Peyer's patch (tissue), 4 donors: ENCODE data around the gene JAK3. TPM values are rescaled to one million over a fixed set of nuclear protein-coding genes. Genes with fewer than 3 reads are reported as not detected.

Experiments used
- DNase-seq, 3 donors: peaks; one replicate each; pipeline ENCODE4 v3.0.0-alpha.2; 2017 to 2019
- H3K27ac ChIP-seq, 4 donors: fragments of 200-600 bp; sonication (generic); one replicate each; pipeline ENCODE4 v1.5.1; 2016 to 2019
- H3K27me3 ChIP-seq, 2 donors: fragments of 200-600 bp; sonication (generic); one replicate each; pipeline ENCODE4 v1.5.1; 2019
- H3K36me3 ChIP-seq, 3 donors: fragments of 200-600 bp; sonication (generic); one replicate each; pipeline ENCODE4 v1.5.1; 2016 to 2019
- H3K4me1 ChIP-seq, 4 donors: fragments of 200-600 bp; sonication (generic); one replicate each; pipeline ENCODE4 v1.5.1; 2016 to 2019
- H3K4me3 ChIP-seq, 4 donors: fragments of 200-600 bp; sonication (generic); 1 replicate in 3 of 4; 2 replicates in 1 of 4; pipeline ENCODE4 v1.5.1; 2016 to 2019; ENCODE audit warnings: mild to moderate bottlenecking in 1 of 4
- H3K9me3 ChIP-seq, 4 donors: fragments of 200-600 bp; sonication (generic); one replicate each; pipeline ENCODE4 v1.5.1; 2016 to 2019; ENCODE audit warnings: mild to moderate bottlenecking in 1 of 4
- POLR2A ChIP-seq, 2 donors: fragments of 450-650 bp; IDR thresholded peaks; one replicate each; pipeline ENCODE4 v1.5.1; 2017; ENCODE audit warnings: antibody characterized with exemption in 2 of 2, mild to moderate bottlenecking in 2 of 2, moderate library complexity in 2 of 2
- total RNA-seq, 4 donors: library from RNA; depleted of rRNA; stranded (reverse); fragments of >200 nt; gene quantifications; one replicate each; pipeline ENCODE4 v1.1.0, GENCODE V29; 2016
- TF ChIP-seq, protein P1 (sequence below), 6 experiments: fragments of 450-650 bp in 4 of 6; fragments of 200-600 bp in 2 of 6; sonication (generic) in 1 of 6; IDR thresholded peaks; one replicate each; pipeline ENCODE4 v1.5.1; 2017 to 2019; ENCODE audit warnings: antibody characterized with exemption in 6 of 6, mild to moderate bottlenecking in 3 of 6, moderate library complexity in 1 of 6

The JAK3 gene
- total RNA-seq, 4 donors from 2014 or later: 4.0 to 32.2 (median 5.4) TPM

DNA sequence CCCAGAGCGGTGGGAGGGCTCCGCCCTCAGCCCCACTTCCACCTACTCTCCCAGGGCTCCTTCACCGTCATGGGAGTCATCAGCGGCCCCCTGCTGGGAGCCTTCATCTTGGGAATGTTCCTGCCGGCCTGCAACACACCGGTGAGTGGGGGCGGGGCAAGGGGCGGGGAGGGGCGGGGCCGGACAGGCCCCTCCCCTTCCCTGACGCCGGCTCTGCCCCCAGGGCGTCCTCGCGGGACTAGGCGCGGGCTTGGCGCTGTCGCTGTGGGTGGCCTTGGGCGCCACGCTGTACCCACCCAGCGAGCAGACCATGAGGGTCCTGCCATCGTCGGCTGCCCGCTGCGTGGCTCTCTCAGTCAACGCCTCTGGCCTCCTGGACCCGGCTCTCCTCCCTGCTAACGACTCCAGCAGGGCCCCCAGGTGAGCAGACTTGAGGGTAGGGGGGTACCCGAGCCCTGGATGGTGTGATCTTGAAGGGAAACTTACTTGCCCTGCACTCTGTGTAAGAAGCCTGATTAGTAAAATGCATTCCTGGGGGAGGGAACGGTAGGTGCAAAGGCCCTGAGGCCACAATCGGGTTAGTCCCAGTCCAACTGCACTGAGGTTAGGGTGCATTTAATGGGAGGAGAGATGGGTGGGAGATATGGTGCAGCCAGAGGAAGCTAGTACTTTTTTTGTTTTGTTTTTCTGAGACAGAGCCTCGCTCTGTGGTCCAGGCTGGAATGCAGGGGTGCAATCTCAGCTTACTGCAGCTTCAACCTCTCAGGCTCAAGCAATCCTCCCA lies 36.0 kb upstream of the JAK3 start:
- H3K27me3 ChIP-seq: no peaks in the 10 kb centered on the region
- DNase-seq: no peak
- no peak for TF ChIP-seq POLR2A (IDR thresholded peaks at IDR 0.05)
- TF ChIP-seq, protein P1, sequence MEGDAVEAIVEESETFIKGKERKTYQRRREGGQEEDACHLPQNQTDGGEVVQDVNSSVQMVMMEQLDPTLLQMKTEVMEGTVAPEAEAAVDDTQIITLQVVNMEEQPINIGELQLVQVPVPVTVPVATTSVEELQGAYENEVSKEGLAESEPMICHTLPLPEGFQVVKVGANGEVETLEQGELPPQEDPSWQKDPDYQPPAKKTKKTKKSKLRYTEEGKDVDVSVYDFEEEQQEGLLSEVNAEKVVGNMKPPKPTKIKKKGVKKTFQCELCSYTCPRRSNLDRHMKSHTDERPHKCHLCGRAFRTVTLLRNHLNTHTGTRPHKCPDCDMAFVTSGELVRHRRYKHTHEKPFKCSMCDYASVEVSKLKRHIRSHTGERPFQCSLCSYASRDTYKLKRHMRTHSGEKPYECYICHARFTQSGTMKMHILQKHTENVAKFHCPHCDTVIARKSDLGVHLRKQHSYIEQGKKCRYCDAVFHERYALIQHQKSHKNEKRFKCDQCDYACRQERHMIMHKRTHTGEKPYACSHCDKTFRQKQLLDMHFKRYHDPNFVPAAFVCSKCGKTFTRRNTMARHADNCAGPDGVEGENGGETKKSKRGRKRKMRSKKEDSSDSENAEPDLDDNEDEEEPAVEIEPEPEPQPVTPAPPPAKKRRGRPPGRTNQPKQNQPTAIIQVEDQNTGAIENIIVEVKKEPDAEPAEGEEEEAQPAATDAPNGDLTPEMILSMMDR (IDR thresholded peaks at IDR 0.05): no peak
- no peaks in the 10 kb centered on the region for H3K36me3 ChIP-seq
- H3K27ac ChIP-seq: peak overlapping the region in 1 of 4 donors; percentile 42
- H3K9me3 ChIP-seq: no peaks in the 10 kb centered on the region
- no peak overlapping the region for H3K4me3 ChIP-seq
- H3K4me1 ChIP-seq: no peaks in the 10 kb centered on the region

DNA sequence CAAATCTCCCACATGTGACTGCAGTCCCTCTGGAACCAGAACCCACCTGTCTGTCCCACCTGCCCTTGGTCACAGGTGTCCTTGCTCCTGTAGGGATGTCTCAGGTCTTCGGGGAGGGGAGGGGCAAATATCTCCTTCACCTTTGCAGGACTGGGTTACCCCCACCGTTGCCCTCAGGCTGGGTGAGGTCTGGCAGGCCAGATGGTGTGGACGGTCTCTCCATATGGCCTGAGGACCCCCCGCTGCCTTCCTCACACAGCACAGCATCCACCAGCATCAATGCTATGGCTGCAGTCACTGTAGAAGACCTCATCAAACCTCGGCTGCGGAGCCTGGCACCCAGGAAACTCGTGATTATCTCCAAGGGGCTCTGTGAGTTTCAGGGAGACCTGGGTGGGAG lies 33.9 kb upstream of the JAK3 start:
- Histone ChIP-seq H3K36me3 (no peaks in the 10 kb centered on the region), H3K27ac (no peak overlapping the region), H3K4me3 (no peak overlapping the region), H3K9me3 (no peaks in the 10 kb centered on the region), H3K4me1 (no peaks in the 10 kb centered on the region), H3K27me3 (no peaks in the 10 kb centered on the region)
- DNase-seq: no peak
- no peak for TF ChIP-seq POLR2A (IDR thresholded peaks at IDR 0.05)
- TF ChIP-seq, protein P1 (IDR thresholded peaks at IDR 0.05): no peak

DNA sequence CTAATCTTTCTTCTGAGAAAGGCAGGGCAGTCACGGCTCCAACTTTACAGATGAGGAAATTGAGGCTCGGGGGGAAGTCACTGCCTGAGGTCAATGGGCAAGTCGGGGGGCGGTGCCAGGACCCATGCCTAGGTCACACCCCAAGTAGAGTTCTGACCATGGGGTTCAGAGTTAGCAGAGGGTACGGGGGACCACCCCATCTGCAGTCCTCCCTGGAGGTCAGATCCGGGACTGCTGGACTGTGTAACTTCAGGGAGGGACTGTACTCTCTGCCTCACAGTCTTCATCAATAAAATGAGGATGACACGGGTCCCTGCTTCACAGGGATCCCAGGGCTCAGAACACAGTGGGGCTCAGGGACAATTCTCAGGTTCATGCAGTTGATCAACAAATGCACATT lies 31.7 kb upstream of the JAK3 start:
- Histone ChIP-seq H3K36me3 (no peaks in the 10 kb centered on the region), H3K9me3 (no peaks in the 10 kb centered on the region), H3K4me3 (no peak overlapping the region), H3K27ac (no peak overlapping the region), H3K27me3 (no peaks in the 10 kb centered on the region), H3K4me1 (no peaks in the 10 kb centered on the region)
- no peak for TF ChIP-seq POLR2A (IDR thresholded peaks at IDR 0.05)
- TF ChIP-seq, protein P1 (IDR thresholded peaks at IDR 0.05): no peak
- no peak for DNase-seq

DNA sequence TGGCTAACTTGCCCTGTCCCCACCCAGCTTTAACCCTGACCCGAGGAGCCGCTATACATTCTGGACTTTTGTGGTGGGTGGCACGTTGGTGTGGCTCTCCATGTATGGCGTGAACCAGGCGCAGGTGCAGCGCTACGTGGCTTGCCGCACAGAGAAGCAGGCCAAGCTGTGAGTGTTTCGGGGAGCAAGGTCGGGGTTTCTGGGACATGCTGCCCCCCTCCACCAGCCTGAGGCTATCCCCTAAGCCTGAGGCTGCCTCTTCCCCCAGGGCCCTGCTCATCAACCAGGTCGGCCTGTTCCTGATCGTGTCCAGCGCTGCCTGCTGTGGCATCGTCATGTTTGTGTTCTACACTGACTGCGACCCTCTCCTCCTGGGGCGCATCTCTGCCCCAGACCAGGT lies 29.9 kb upstream of the JAK3 start:
- peaks cover 0 to 13% of the 10 kb centered on the region in 2 donors for H3K27me3 ChIP-seq
- no peak for DNase-seq
- H3K36me3 ChIP-seq: no peaks in the 10 kb centered on the region
- peaks cover 0 to 13% (median 5%) of the 10 kb centered on the region in 4 donors for H3K4me1 ChIP-seq
- H3K9me3 ChIP-seq: no peaks in the 10 kb centered on the region
- TF ChIP-seq, protein P1 (IDR thresholded peaks at IDR 0.05): no peak
- no peak for TF ChIP-seq POLR2A (IDR thresholded peaks at IDR 0.05)
- no peak overlapping the region for H3K4me3 ChIP-seq
- H3K27ac ChIP-seq: no peak overlapping the region

DNA sequence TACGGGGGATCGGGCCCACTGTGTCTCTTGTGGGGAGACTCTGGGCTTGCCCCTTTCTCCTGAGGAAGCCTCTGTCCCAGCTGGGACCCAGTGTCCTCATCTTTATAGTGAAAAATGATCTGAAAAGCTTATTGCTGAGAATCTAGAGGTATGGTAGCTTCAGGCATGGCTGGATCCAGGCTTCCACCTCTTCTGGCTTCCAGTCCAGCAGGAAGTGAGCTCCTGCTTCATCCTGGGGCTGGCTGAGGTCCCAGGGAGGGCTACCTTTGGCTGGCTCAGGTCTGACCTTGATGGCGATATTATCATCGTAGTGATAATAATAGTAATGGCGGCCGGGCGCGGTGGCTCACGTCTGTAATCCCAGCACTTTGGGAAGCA lies 27.0 kb upstream of the JAK3 start:
- no peak for DNase-seq
- no peak overlapping the region for H3K27ac ChIP-seq
- H3K9me3 ChIP-seq: no peaks in the 10 kb centered on the region
- TF ChIP-seq, protein P1 (IDR thresholded peaks at IDR 0.05): no peak
- no peak for TF ChIP-seq POLR2A (IDR thresholded peaks at IDR 0.05)
- H3K36me3 ChIP-seq: no peaks in the 10 kb centered on the region
- no peak overlapping the region for H3K4me3 ChIP-seq
- H3K27me3 ChIP-seq: peaks cover 0 to 33% of the 10 kb centered on the region in 2 donors
- peaks cover 0 to 23% (median 19%) of the 10 kb centered on the region in 4 donors for H3K4me1 ChIP-seq
